Sigmoid colon (tissue), 4 donors: Measurements from ENCODE around the gene FBXO15.

ENCODE experiments used
- CTCF ChIP-seq, 4 experiments: fragments of 450-650 bp in 3 of 4; fragments of 200-600 bp in 1 of 4; IDR thresholded peaks; one replicate each; pipeline ENCODE4 v1.5.1; 2016 to 2019; ENCODE audit warnings: antibody characterized with exemption in 4 of 4, mild to moderate bottlenecking in 3 of 4, moderate library complexity in 2 of 4
- POLR2AphosphoS5 ChIP-seq, 4 donors: sonication (generic); formaldehyde crosslinking; IDR thresholded peaks; one replicate each; pipeline ENCODE4 v1.6.1; 2017; ENCODE audit warnings: antibody characterized with exemption in 4 of 4

GRCh38 chr18:74196220-74197119 is 48.8 kb upstream of the FBXO15 start:
- peak; percentile 71 to 91 (median 86) for TF ChIP-seq CTCF (IDR thresholded peaks at IDR 0.05)
- TF ChIP-seq POLR2AphosphoS5 (IDR thresholded peaks at IDR 0.05): no peak
